GM12865 (cell line): Measurements from ENCODE around the gene ELL.
A peak's percentile ranks its signal among the peaks of the same experiment; 100 is the strongest.

Experiments used
- DNase-seq: peaks from one replicate; pipeline ENCODE4 v3.0.0; 2010; ENCODE audit warnings: low read depth
- H3K4me3 ChIP-seq: 2 replicates; pipeline ENCODE4 v1.5.1; 2011; ENCODE audit warnings: mild to moderate bottlenecking, low read depth, low read length, control low read depth
- CTCF ChIP-seq: IDR thresholded peaks from 2 replicates; pipeline ENCODE4 v1.5.1; 2011; ENCODE audit warnings: low read length, control low read depth, low read depth, inconsistent platforms; ENCODE audit not compliant: insufficient read depth; ENCODE audit errors: missing control alignments

The ELL gene

GRCh38 chr19:18428787-18429674 is 92.8 kb downstream of the ELL start:
- H3K4me3 ChIP-seq: peak overlapping the region; percentile 38
- DNase-seq: peak; percentile 89
- TF ChIP-seq CTCF: no peak

- TF ChIP-seq CTCF: no peak
- DNase-seq: no peak
- no peak overlapping the region for H3K4me3 ChIP-seq
These were observed 93.6 kb downstream of the ELL start for GRCh38 chr19:18428173-18428786.

- TF ChIP-seq CTCF: no peak
- H3K4me3 ChIP-seq: no peak overlapping the region
- no peak for DNase-seq
These were observed 94.1 kb downstream of the ELL start for GRCh38 chr19:18427743-18428113.

- no peak overlapping the region for H3K4me3 ChIP-seq
- DNase-seq: no peak
- TF ChIP-seq CTCF: no peak
These were observed 94.7 kb downstream of the ELL start for GRCh38 chr19:18427080-18427742.

- H3K4me3 ChIP-seq: no peak overlapping the region
- DNase-seq: no peak
- TF ChIP-seq CTCF: no peak
These were observed 95.5 kb downstream of the ELL start for GRCh38 chr19:18426416-18426767.

GRCh38 chr19:18425515-18426415 is 96.1 kb downstream of the ELL start:
- DNase-seq: no peak
- TF ChIP-seq CTCF: no peak
- H3K4me3 ChIP-seq: no peak overlapping the region
